Fibroblast of skin of right biceps (primary cell): ENCODE measurements around the gene APOD.

Source experiments
- DNase-seq: peaks from one replicate; pipeline ENCODE4 v3.0.0-alpha.2; 2013

APOD gene

DNA sequence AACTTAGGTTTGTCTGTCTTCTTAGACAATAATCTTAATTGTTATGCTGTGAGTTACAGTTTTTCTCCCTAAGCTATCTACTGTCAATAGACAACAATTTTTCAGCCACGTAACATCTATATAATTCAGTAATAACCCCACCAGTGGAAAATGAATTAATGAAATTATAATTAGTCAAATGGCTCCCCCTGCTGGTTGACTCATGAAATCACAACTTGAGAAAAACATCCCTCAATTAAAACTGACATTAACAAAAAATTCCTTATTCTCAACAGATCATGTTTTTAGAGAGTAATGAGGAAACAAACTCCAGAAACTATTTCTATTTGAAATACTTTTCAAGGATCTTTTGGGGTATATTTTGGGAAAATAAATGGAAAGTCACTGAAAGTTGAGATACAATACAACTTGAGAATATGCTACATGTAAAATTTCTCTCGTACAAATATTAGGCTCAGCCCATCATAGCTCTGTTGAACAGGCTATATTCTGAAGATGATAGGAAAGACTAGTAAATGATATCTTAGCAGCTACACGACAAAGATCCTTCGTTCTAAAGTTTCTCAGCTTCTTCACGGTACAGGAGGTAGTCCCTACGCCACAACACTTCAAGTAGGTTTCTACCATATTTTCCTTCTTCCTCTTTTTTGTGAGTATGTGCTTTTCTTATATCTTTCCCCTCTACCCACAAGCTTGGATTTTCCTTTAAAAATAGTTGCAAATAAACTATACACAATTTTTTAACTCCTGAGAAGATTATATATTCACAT is 61.3 kb downstream of the APOD start:
- peak; percentile 27 for DNase-seq
